ENCODE data around the gene RNF34. TPM values are rescaled to one million over a fixed set of nuclear protein-coding genes. Genes with fewer than 3 reads are reported as not detected.
"Not testable (repeated sequence)": the region's sequence is repeated elsewhere in the genome, so short reads cannot be mapped to it uniquely, and the experiment has no call there.

Gene RNF34
- total and polyA plus RNA-seq, 2 of the 8 experiments (the other 6 are each of a cell fraction or from before 2014, with no cell fraction given), result 37.9 to 57.6 TPM

DNA sequence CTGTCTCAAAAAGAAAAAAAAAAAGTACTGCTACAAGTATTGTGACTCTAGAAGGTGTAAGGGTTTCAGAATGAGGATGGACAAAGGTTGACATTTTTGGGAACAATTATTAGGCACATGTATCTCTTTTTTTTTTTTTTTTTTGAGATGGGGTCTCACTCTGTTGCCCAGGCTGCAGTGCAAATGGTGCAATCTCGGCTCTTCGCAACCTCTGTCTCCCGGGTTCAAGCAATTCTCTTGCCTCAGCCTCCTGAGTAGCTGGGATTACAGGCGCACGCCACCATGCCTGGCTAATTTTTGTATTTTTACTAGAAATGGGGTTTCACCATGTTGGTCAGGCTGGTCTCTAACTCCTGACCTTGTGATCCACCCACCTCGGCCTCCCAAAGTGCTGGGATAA lies 15.0 kb upstream of the RNF34 start:
- not testable (repeated sequence) for H2AK5ac ChIP-seq (ENCODE audit: low read depth, low read length); H2BK5ac ChIP-seq (ENCODE audit: low read depth, low read length)

More for the DNA sequence above, 15.0 kb upstream of the RNF34 start:
- not testable (repeated sequence) for H2BK20ac ChIP-seq (ENCODE audit: low read length); FAIRE-seq; H2BK12ac ChIP-seq (ENCODE audit: low read depth, low read length); H3K9ac ChIP-seq (replicated peaks in 1 of 4; ENCODE audit: extremely low read depth in 1 of 4, low read depth in 3 of 4, low read length in 3 of 4); H2BK120ac ChIP-seq (replicated peaks; ENCODE audit: low read depth, low read length); H4K5ac ChIP-seq (ENCODE audit: insufficient read length, low read depth, low read length); H3K56ac ChIP-seq (replicated peaks; ENCODE audit: insufficient read length, low read depth, low read length); H4K91ac ChIP-seq (replicated peaks; ENCODE audit: insufficient read length, low read length); H3K79me2 ChIP-seq (ENCODE audit: control insufficient read depth in 1 of 2, insufficient read depth in 2 of 2, low read length in 2 of 2); H2BK15ac ChIP-seq (ENCODE audit: low read length); H3K79me1 ChIP-seq (ENCODE audit: low read depth, low read length); H4K8ac ChIP-seq (ENCODE audit: extremely low read depth, insufficient read depth, low read length); H3K14ac ChIP-seq (ENCODE audit: insufficient read length); H3K23me2 ChIP-seq (ENCODE audit: low read depth, low read length); H3K9me3 ChIP-seq (ENCODE audit: insufficient read depth in 2 of 2, low read depth in 1 of 2, low read length in 1 of 2); H3K4me3 ChIP-seq (ENCODE audit: extremely low read depth in 1 of 4, insufficient read depth in 2 of 4, low read depth in 3 of 4, low read length in 4 of 4); H4K20me1 ChIP-seq (replicated peaks in 1 of 2; ENCODE audit: control insufficient read depth in 1 of 2, insufficient read depth in 2 of 2, low read length in 2 of 2); H3K4me2 ChIP-seq (ENCODE audit: insufficient read depth in 1 of 2, low read depth in 2 of 2, low read length in 2 of 2); H3K4me1 ChIP-seq (replicated peaks in 1 of 4; ENCODE audit: control insufficient read depth in 3 of 4, insufficient read depth in 4 of 4, low read length in 3 of 4); H2AFZ ChIP-seq (ENCODE audit: low read length); H3K23ac ChIP-seq (ENCODE audit: insufficient read length); H3K18ac ChIP-seq (ENCODE audit: extremely low read depth, low read length); H3K4ac ChIP-seq (replicated peaks; ENCODE audit: insufficient read length, low read depth, low read length); DNase-seq (ENCODE audit: low read depth in 1 of 2, low spot score in 2 of 2); H3K36me3 ChIP-seq (ENCODE audit: control insufficient read depth in 2 of 4, insufficient read depth in 4 of 4, low read length in 3 of 4); H3K27ac ChIP-seq (ENCODE audit: low read depth, low read length); H3K27me3 ChIP-seq (replicated peaks in 1 of 4; ENCODE audit: control insufficient read depth in 3 of 4, extremely low read depth in 1 of 4, insufficient read depth in 3 of 4, low read length in 3 of 4)
- POLR2A ChIA-PET (ENCODE audit: partially characterized antibody), result interaction anchor here (0.7 kb wide), 2 partner anchors 34 to 518 kb away, joined by 3 to 4 read pairs; no protein-coding TSS in a partner anchor
- 77% methylated on average over 6 of the region's 6 CpGs; no CpG with 5 or more reads in 1 of the 2 experiments for whole genome bisulfite sequencing, 2 experiments (ENCODE audit: extremely low coverage in 1 of 2, insufficient coverage in 1 of 2, insufficient read length in 1 of 2, insufficient replicate concordance in 2 of 2, low coverage in 1 of 2, low lambda C conversion rate in 2 of 2, missing lambda C conversion rate in 1 of 2)
- CTCF ChIA-PET (ENCODE audit: partially characterized antibody), result interaction anchor here (1.7 to 1.9 kb wide), 2 partner anchors 50 to 57 kb away, joined by 4 to 5 read pairs; no protein-coding TSS in a partner anchor
